ENCODE data around the gene HIRIP3. TPM values are rescaled to one million over a fixed set of nuclear protein-coding genes. Genes with fewer than 3 reads are reported as not detected.

Gene HIRIP3
- total and polyA plus RNA-seq, 2 experiments from 2014 or later = 10.4 to 18.5 TPM

DNA sequence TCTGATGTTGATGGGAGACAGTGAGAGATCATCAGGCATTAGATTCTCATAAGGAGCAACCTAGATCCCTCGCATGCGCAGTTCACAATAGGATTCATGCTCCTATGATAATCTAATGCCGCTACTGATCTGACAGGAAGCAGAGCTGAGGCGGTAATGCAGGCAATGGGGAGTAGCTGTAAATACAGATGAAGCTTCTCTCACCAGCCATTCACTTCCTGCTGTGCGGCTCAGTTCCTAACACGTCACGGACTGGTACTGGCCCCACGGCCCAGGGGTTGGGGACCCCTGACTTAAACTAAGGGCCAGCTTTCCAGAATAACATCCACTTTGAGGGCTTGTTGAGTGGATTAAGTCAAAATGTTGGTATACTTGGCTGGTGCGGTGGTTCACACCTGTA is 36.1 kb downstream of the HIRIP3 start:
- H3K9me3 Mint-ChIP-seq = no peaks in the 10 kb centered on the region
- H4K20me1 ChIP-seq (replicated peaks; ENCODE audit: insufficient read depth) = no peaks in the 10 kb centered on the region
- no peak overlapping the region for H3K27ac Mint-ChIP-seq
- DNase-seq (ENCODE audit: low spot score) (no peak), ATAC-seq (no peak)
- H3K4me3 ChIP-seq = no peak overlapping the region
- no peaks in the 10 kb centered on the region for H3K79me2 ChIP-seq (replicated peaks; ENCODE audit: insufficient read depth)
- no peak overlapping the region for H2AFZ ChIP-seq
- H3K9me2 ChIP-seq (ENCODE audit: insufficient read depth) = no peaks in the 10 kb centered on the region
- no peak for TF ChIP-seq POLR2AphosphoS5 (IDR thresholded peaks at IDR 0.05; ENCODE audit: low read depth)
- 0 out of 2 replicates have a peak, but pooled peaks cover 6% of the 10 kb centered on the region for H3F3A ChIP-seq (replicated peaks; ENCODE audit: low read depth)
- no peaks in the 10 kb centered on the region for H3K27me3 ChIP-seq (ENCODE audit: insufficient read depth)
- H3K4me1 Mint-ChIP-seq = peaks cover 16% of the 10 kb centered on the region
- H3K36me3 Mint-ChIP-seq (ENCODE audit: low read depth) = 0 out of 3 replicates have a peak, but pooled peaks cover 3% of the 10 kb centered on the region
- peaks cover 6% of the 10 kb centered on the region for H3K4me1 ChIP-seq (ENCODE audit: insufficient read depth)
- H3K27me3 Mint-ChIP-seq (ENCODE audit: insufficient read depth, low read depth, poor library complexity) = peaks cover 15% of the 10 kb centered on the region
- H3K27ac ChIP-seq (ENCODE audit: low read depth) = no peak overlapping the region
- no peak overlapping the region for H3K4me2 ChIP-seq
- no peak overlapping the region for H3K4me3 Mint-ChIP-seq
- H3K36me3 ChIP-seq (ENCODE audit: insufficient read depth) = no peaks in the 10 kb centered on the region

DNA sequence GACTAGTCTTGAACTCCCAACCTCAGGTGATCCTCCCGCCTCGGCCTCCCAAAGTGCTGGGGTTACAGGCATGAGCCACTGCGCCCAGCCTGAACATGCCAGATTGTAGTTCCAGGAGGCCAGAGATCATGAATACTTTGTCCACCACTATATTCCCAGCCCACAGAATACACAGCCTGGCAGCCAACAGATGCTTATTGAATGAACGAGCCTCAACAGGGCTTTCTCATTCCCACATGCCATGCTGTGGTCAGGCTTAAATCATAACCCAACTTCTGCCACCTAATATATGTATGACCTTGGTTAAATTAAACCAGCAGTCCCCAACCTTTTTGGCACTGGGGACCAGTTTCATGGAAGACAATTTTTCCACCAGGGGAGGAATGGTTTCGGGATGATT is 36.7 kb downstream of the HIRIP3 start:
- Mint-ChIP-seq H3K4me3 (no peak overlapping the region), H3K27me3 (ENCODE audit: insufficient read depth, low read depth, poor library complexity) (peaks cover 15% of the 10 kb centered on the region)
- TF ChIP-seq, protein P1, sequence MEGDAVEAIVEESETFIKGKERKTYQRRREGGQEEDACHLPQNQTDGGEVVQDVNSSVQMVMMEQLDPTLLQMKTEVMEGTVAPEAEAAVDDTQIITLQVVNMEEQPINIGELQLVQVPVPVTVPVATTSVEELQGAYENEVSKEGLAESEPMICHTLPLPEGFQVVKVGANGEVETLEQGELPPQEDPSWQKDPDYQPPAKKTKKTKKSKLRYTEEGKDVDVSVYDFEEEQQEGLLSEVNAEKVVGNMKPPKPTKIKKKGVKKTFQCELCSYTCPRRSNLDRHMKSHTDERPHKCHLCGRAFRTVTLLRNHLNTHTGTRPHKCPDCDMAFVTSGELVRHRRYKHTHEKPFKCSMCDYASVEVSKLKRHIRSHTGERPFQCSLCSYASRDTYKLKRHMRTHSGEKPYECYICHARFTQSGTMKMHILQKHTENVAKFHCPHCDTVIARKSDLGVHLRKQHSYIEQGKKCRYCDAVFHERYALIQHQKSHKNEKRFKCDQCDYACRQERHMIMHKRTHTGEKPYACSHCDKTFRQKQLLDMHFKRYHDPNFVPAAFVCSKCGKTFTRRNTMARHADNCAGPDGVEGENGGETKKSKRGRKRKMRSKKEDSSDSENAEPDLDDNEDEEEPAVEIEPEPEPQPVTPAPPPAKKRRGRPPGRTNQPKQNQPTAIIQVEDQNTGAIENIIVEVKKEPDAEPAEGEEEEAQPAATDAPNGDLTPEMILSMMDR (conservative IDR thresholded peaks at IDR 0.05; ENCODE audit: low read depth in 2 of 2) = no peak
- TF ChIP-seq, protein P2, sequence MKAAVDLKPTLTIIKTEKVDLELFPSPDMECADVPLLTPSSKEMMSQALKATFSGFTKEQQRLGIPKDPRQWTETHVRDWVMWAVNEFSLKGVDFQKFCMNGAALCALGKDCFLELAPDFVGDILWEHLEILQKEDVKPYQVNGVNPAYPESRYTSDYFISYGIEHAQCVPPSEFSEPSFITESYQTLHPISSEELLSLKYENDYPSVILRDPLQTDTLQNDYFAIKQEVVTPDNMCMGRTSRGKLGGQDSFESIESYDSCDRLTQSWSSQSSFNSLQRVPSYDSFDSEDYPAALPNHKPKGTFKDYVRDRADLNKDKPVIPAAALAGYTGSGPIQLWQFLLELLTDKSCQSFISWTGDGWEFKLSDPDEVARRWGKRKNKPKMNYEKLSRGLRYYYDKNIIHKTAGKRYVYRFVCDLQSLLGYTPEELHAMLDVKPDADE (IDR thresholded peaks at IDR 0.05) = no peak
- TF ChIP-seq STAT1 (IDR thresholded peaks at IDR 0.05; ENCODE audit: unreplicated experiment) = no peak
- no peak for TF ChIP-seq EZH2 (IDR thresholded peaks at IDR 0.05; ENCODE audit: low read depth, unreplicated experiment)

DNA sequence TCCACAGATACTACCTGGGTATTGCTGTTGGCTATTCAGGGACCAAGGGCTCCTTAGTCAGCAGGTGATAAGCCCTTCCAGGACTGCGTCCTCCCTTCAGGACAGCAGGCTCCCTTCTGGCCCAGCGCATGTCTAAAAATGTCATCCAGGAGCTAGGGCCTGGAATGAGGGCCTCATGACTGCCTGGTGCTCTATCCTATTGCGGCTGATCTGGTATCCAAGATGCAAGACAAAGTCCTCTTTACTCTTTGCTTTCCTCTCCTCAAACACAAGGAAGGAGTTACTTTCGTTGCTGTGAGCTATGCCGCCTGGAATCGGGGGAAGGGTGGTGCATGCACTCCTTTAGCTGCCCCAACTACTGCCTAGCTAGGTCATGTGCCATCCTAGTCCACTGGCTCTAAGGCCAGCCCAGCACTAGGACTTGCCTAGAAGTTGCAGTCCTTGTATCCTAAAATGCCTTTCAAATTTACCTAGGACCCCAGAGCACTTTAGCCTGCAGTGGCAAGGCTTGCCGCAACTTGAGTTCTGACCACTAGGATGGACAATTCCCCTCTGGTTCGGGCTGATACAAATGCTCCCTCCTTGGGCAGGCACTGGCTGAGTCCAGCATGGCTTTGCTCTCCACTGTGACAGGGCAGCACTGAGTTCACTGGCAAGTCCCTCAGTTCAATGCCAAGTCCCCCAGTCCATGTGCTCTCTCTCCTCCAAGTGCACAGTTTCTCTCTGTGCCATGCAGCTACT is 43.6 kb downstream of the HIRIP3 start:
- peaks cover 7% of the 10 kb centered on the region for H3K27me3 Mint-ChIP-seq (ENCODE audit: insufficient read depth, low read depth, poor library complexity)
- H3K4me1 ChIP-seq (ENCODE audit: insufficient read depth) = 0 out of 2 replicates have a peak, but pooled peaks cover 4% of the 10 kb centered on the region
- no peaks in the 10 kb centered on the region for H3F3A ChIP-seq (replicated peaks; ENCODE audit: low read depth)
- H3K79me2 ChIP-seq (replicated peaks; ENCODE audit: insufficient read depth) = no peaks in the 10 kb centered on the region
- H3K9me3 Mint-ChIP-seq = peaks cover 3% of the 10 kb centered on the region; the same call in 2 of the 3 replicates
- peaks cover 8% of the 10 kb centered on the region; the same call in 2 of the 3 replicates for H3K4me1 Mint-ChIP-seq
- no peaks in the 10 kb centered on the region for H3K36me3 Mint-ChIP-seq (ENCODE audit: low read depth)
- H3K27ac ChIP-seq (ENCODE audit: low read depth) = no peak overlapping the region
- no peaks in the 10 kb centered on the region for H3K36me3 ChIP-seq (ENCODE audit: insufficient read depth)
- H3K27me3 ChIP-seq (ENCODE audit: insufficient read depth) = no peaks in the 10 kb centered on the region
- DNase-seq (ENCODE audit: low spot score) (peak; percentile 52), ATAC-seq (peak; percentile 91)
- H4K20me1 ChIP-seq (replicated peaks; ENCODE audit: insufficient read depth) = no peaks in the 10 kb centered on the region
- no peak overlapping the region for H3K4me3 ChIP-seq
- peak overlapping the region; percentile 94 for H2AFZ ChIP-seq
- H3K27ac Mint-ChIP-seq = no peak overlapping the region
- no peak overlapping the region for H3K4me3 Mint-ChIP-seq
- no peak overlapping the region for H3K4me2 ChIP-seq
- no peaks in the 10 kb centered on the region for H3K9me2 ChIP-seq (ENCODE audit: insufficient read depth)
- no peak for TF ChIP-seq POLR2AphosphoS5 (IDR thresholded peaks at IDR 0.05; ENCODE audit: low read depth)
- TF ChIP-seq, protein P2 (IDR thresholded peaks at IDR 0.05) = no peak
- TF ChIP-seq, protein P1 (conservative IDR thresholded peaks at IDR 0.05; ENCODE audit: low read depth in 2 of 2) = peak; percentile 31 to 47; a peak in 3 of 4 replicates
- TF ChIP-seq, protein P3, sequence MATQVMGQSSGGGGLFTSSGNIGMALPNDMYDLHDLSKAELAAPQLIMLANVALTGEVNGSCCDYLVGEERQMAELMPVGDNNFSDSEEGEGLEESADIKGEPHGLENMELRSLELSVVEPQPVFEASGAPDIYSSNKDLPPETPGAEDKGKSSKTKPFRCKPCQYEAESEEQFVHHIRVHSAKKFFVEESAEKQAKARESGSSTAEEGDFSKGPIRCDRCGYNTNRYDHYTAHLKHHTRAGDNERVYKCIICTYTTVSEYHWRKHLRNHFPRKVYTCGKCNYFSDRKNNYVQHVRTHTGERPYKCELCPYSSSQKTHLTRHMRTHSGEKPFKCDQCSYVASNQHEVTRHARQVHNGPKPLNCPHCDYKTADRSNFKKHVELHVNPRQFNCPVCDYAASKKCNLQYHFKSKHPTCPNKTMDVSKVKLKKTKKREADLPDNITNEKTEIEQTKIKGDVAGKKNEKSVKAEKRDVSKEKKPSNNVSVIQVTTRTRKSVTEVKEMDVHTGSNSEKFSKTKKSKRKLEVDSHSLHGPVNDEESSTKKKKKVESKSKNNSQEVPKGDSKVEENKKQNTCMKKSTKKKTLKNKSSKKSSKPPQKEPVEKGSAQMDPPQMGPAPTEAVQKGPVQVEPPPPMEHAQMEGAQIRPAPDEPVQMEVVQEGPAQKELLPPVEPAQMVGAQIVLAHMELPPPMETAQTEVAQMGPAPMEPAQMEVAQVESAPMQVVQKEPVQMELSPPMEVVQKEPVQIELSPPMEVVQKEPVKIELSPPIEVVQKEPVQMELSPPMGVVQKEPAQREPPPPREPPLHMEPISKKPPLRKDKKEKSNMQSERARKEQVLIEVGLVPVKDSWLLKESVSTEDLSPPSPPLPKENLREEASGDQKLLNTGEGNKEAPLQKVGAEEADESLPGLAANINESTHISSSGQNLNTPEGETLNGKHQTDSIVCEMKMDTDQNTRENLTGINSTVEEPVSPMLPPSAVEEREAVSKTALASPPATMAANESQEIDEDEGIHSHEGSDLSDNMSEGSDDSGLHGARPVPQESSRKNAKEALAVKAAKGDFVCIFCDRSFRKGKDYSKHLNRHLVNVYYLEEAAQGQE (IDR thresholded peaks at IDR 0.05; ENCODE audit: unreplicated experiment) = no peak

More for the DNA sequence above, 36.7 kb downstream of the HIRIP3 start:
- Histone ChIP-seq H3K27me3 (ENCODE audit: insufficient read depth) (no peaks in the 10 kb centered on the region), H3K9me2 (ENCODE audit: insufficient read depth) (no peaks in the 10 kb centered on the region), H3K27ac (ENCODE audit: low read depth) (no peak overlapping the region), H3F3A (replicated peaks; ENCODE audit: low read depth) (0 out of 2 replicates have a peak, but pooled peaks cover 6% of the 10 kb centered on the region), H3K4me3 (no peak overlapping the region), H4K20me1 (replicated peaks; ENCODE audit: insufficient read depth) (no peaks in the 10 kb centered on the region), H3K4me2 (no peak overlapping the region), H2AFZ (no peak overlapping the region), H3K79me2 (replicated peaks; ENCODE audit: insufficient read depth) (no peaks in the 10 kb centered on the region), H3K36me3 (ENCODE audit: insufficient read depth) (no peaks in the 10 kb centered on the region), H3K4me1 (ENCODE audit: insufficient read depth) (peaks cover 6% of the 10 kb centered on the region)
- Mint-ChIP-seq H3K36me3 (ENCODE audit: low read depth) (0 out of 3 replicates have a peak, but pooled peaks cover 3% of the 10 kb centered on the region), H3K9me3 (no peaks in the 10 kb centered on the region), H3K27ac (no peak overlapping the region), H3K4me1 (peaks cover 16% of the 10 kb centered on the region)
- ATAC-seq (no peak), DNase-seq (ENCODE audit: low spot score) (no peak)

All from GM23338 (cell line).